Right ventricle myocardium inferior (tissue), 1 donor: ENCODE data around the gene NABP2. TPM values are rescaled to one million over a fixed set of nuclear protein-coding genes. Genes with fewer than 3 reads are reported as not detected.

Experiments used
- ATAC-seq: fragments of 200-7000 bp; cut with Tn5 transposase; one replicate; pipeline ENCODE4 v1.9.1; 2020; ENCODE audit warnings: mild to moderate bottlenecking, moderate library complexity
- DNase-seq: peaks from one replicate; pipeline ENCODE4 v3.0.0; 2021; ENCODE audit errors: missing footprints
- intact Hi-C: fragments of 100-400 bp; cut with DNase I; formaldehyde crosslinking; loops from one replicate; pipeline ENCODE4 v1.11.0; 2022
- total RNA-seq: library from RNA; stranded (reverse); fragmentation: NEBNext Ultra II Directional; extraction: Animal tissue kit (Norgen Biotek cat#: 25700); gene quantifications from one replicate; pipeline ENCODE4 v1.2.1, GENCODE V29; 2021
- donor health status: DM: no; HTN: yes; CAD: no; lungs with severe emphysema.

Gene NABP2
- total RNA-seq, 1 donor from 2014 or later = 22.2 TPM

DNA sequence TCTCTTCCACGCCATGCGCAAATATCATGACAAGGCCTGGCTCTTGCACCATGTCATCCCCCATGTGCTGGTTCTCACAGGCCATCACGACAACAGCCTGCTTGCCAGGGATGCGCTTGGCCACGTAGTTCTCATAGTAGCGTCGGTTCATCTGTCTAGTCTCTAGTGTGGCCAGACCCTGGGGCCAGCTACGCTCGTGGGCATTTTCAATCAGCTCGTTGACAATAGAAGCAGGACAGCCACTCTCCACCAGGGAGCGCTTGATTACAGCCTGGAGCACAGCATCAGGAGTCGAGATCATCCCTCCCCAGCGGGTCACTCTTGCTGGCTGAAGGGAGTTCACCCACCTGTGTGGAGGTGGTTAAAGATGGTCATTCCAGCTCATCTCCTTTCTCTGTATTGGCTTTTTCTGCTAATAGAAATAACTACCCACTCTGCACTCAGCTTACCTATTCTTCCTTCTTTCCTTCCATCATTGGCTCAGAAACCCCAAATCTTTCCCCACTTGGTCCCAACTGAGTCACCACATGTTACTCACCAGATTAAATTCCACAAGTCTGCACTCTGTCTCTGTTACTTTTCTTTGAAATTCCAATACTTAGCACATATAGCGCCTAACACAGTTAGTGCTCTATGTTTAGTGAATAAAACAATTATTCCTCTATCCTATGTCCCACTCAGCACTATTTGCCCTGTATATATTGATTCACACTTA lies 17.5 kb upstream of the NABP2 start:
- peak; percentile 56 for ATAC-seq
- intact Hi-C loops = no loop called here
- no peak for DNase-seq

DNA sequence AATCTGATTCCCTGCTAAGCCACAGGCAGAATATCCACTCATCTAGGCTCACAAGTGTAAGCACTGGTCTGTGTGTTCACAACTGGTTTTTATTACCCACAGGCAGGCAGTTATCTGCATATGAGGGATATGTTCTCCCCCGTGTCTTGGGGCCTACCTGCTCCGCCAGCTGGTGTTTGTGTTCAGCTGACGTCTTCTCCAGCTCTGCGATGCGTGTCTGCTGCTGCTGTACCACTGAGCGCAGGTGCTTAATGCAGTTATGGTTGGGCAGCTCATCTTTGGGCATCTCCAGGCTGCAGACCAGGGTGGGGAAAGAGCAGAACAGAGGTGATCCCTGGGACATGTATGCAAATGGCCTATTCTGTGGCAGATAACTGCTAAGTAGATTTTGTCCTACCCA lies 16.1 kb upstream of the NABP2 start:
- intact Hi-C loops = no loop called here

DNA sequence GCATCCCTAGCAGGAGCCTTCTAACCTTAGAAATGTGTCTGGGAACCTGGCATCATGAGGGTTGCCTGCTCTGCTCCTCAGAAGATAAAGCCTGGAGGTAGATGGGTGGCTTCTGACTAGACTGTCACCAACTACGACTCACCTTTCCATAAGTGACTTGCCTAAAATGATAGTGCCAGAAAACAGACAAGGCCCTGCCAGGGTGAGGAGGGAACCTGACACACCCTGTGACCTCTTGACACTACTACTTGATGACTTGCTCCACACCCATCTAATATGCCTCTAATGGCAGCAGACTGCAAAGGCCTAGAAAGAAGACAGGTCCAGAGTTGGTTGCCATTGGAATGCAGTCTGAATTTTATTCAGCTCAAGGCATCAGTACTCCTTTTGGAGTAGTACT lies 11.8 kb upstream of the NABP2 start:
- no peak for ATAC-seq
- no peak for DNase-seq

More for the DNA sequence above, 16.1 kb upstream of the NABP2 start:
- DNase-seq (no peak), ATAC-seq (no peak)

DNA sequence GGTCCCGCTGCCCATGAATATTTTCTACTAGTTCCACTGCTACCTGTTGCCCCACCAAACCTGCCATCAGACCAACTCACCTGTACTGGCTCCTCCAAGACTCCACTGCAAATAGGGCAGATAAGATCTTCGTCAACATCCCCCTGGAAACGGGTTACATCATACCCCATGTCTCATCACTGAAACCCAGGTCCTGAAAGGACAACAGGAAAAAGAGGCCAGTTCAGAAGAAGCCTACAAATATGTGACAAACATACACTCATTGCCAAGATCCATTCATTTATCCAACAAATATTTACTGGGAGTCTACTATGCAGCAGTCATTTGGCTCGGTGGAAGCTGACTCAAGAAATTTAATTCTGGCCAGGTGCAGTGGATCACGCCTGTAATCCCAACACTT lies 10.3 kb upstream of the NABP2 start:
- DNase-seq = no peak
- intact Hi-C loops = no loop called here
- ATAC-seq = no peak

More for the DNA sequence above, 11.8 kb upstream of the NABP2 start:
- intact Hi-C loops = no loop called here

DNA sequence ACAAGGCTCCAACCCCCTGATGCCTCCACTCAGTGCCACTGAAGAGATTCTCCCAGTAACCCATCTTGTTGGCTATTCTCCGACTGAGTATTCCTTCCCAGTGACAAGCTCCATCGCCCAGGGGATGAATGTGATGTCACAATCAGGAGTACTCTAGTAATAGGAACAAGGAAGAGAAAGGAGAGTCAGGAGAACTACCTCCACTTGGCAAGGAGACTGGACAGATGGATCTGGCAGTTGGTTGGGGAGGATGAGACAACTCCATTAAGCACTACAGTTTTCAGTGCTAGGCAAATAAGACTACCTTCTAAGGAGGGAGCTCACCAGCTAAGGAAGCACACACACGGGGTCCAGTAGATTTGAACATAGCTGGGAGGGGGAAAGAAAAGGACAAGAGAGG lies 7.7 kb upstream of the NABP2 start:
- intact Hi-C loops = no loop called here
- DNase-seq = no peak
- ATAC-seq = no peak

DNA sequence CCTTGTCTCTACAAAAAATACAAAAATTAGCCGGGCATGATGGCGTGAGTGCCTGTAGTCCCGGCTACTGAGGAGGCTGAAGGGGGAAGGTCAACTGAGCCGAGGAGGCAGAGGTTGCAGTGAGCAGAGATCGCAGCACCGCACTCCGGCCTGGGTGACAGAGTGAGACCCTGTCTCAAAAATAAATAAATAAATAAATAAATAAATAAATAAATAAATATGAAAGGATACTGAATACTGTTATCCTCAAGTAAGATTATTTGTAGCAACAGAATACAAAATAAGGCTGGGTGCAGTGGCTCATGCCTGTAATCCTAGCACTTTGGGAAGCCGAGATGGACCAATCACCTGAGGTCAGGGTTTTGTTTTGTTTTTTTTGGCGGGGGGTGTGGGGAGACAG lies 4.3 kb upstream of the NABP2 start:
- no peak for DNase-seq
- intact Hi-C loops = loop anchor here (5.0 kb wide), 1 partner anchor 37 kb away; the partner anchor contains the start of gene ANKRD52
- no peak for ATAC-seq

DNA sequence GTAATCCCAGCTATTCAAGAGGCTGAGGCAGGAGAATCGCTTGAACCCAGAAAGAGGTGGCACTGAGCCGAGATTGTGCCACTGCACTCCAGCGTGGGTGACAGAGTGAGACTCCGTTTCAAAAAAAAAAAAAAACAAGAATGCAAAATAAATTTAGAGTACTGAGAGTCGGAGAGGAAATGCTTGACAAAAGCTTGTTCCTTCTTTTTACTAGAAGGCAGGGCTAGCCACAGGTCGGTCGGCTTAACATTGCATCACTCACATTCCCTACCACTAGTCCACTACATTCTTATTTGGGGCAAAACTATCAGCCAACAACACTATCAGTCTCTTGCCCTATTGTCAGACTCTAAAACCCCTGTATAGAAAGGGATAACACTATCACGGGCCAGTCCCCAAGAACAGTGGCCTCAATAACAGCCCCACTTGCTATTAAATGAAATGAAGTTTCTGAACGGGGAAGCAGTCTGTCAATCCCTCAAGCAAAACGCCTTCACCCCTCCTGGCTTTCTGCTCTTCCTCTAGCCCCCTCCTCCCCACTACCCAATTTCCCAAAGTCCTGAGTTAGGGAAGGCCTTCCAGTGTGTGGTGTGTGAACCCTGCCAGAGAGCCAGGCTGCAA lies 3.4 kb upstream of the NABP2 start:
- ATAC-seq = no peak
- DNase-seq = no peak
- intact Hi-C loops = loop anchor here (5.0 kb wide), 1 partner anchor 37 kb away; the partner anchor contains the start of gene ANKRD52

DNA sequence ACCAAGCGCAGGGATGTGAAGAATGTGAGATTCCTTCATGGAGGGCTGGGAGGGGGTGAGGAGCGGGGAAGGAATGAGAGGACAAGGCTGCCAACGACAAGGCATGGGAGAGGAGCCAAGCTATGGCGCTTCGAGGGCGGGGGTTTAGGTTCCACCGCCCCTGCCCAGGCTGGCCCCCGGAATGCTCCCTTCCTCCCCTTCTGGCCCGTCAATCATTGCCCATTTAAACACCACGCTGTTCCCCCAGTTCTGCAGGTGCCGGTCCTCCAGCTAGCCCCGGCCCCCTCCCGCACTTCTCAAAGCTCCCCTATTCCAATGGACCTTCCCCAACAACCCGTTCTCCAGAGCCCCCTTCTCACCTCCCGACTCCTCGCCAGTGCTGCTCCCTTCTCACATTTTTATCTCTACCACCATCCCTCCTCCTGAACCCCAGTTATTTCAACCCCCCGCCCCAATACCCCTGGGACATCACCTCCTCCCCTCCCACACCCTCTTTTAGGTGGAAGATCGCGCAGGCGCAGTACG lies 2.8 kb upstream of the NABP2 start:
- peak; percentile 21 for ATAC-seq
- DNase-seq = no peak
- intact Hi-C loops = loop anchor here (5.0 kb wide), 1 partner anchor 36 kb away; the partner anchor contains the start of gene ANKRD52

DNA sequence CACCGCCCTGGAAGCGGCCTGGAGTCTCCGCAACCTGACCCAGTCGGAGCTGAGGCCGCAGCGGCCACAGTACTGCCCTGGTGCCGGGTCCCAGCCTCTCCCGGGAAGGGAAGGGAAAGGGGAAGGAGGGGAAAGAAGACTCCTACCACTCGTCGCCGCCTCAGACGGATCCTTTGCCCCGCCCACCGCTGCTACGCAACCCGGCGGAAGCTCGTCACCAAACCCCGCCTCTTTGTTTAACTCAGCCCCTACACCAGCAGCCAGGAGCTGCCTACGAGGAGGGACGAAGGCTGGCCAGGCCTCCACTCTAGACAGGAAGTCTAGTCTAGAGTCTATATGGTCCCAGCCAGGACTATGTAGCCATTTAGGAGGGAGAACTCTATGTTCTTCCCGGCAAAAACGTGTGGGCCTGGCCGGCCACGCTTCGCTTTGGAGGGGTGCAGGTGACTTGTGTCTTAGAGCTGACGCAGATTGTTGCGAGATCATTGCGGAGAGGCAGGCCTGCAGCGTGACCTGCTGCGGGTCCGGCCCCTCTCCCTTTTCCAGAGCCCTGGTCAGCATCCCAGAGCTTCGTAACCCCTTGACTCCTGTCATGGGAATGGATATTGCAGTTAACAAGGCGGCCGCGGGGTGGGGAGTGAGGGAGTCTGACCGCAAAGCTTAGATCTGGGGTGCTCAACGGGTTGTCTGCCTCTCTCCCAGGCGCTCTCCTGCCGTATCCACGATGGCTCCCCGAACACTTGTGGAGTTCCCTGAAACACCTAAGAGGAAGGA lies 2.2 kb upstream of the NABP2 start, which contains the start of gene RNF41:
RNF41 (minus strand) TSS at position 166 of the 774 bp plus-strand sequence. CDS start 7,875 bp downstream, outside the sequence.
- DNase-seq (peak; percentile 98), ATAC-seq (peak; percentile 92)
- intact Hi-C loops = loop anchor here (5.0 kb wide), 1 partner anchor 35 kb away; the partner anchor contains the start of gene ANKRD52

DNA sequence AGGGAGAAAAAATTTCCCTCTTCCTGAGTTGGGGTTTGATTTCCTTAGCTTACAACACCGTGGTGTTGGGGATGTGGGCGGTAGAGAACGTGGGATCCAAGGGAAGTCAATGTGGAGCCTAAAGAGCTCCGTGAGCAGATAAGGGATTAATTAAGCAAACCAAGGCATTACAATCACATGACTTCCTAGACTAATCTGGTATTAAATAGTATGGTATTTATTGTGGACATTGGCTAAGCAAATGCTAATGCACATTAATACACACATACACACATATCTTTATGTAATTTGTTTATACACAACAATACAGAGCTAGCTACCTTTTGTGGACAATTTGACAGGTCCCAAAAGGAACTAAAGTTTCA lies 1.6 kb upstream of the NABP2 start:
- intact Hi-C loops = loop anchor here (5.0 kb wide), 1 partner anchor 35 kb away; the partner anchor contains the start of gene ANKRD52
- no peak for ATAC-seq
- no peak for DNase-seq

DNA sequence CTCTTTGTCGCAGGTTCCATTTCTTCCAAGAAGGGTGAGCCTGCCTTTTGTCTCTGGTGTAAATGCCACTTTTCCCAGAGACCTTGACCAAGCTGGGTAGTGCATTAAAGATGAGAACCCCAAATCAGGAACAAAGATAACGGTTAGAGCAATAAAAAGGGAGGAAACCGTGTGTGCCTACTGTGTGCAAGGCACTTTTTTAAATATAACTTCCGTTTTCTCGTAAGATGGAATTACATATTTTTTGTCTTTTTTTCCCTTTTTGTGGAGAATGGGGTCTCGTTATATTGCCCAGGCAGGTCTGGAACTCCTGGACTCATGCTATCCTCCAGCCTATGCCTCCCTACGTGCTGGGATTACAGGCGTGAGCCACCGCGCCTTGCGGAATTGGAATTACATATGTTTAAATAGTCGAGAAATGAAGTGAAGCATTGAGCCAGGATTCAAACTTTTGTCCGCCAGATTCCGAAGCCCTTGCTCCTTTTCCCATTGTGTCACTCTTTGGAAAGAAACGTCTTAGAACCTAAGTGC lies 506 bp upstream of the NABP2 start:
- DNase-seq (no peak), ATAC-seq (no peak)
- intact Hi-C loops = loop anchor here (1.0 to 5.0 kb wide), 4 partner anchors 30 to 104 kb away; partner anchors contain the start of genes ANKRD52 and CS

DNA sequence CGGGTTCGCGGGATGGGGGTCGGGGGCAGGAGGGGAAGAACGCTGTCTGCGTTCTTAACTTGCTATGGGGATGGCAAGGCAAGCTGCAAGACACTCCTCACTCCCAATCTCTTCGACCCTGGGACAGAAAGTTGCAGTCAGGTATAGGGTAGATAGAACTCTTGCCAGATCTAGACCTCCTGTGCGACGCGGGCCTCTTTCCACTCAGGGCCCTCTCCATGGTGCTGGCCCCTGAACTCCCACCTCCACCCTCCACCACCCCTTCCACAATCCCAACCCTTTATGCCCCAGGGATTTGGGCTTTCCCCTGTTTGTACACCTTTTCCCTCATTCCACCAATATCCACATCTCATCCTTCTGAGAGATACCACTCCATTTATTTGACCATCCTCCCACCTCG lies 812 bp downstream of the NABP2 start:
- intact Hi-C loops = loop anchor here (1.0 to 5.0 kb wide), 4 partner anchors 32 to 106 kb away; partner anchors contain the start of genes ANKRD52 and CS
- DNase-seq = no peak
- no peak for ATAC-seq

DNA sequence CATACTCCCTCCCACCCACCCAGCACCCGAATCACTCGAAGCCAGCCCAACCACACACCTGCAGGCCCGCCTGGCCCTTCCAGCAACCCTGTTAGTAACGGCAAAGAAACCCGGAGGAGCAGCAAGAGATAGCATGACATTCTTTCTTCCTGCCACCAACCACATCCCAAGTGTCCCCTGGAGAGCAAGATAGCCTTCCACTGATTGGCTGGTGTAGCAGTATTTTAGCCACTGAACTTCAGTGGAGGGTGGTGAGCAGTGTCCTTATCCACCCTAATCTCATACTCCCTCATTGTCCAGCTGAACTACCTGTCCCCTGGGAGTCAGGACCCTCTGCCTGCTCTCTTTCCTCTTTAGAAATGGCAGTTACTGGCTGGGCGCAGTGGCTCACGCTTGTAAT lies 4.9 kb downstream of the NABP2 start:
- DNase-seq (peak; percentile 11), ATAC-seq (no peak)
- intact Hi-C loops = no loop called here

DNA sequence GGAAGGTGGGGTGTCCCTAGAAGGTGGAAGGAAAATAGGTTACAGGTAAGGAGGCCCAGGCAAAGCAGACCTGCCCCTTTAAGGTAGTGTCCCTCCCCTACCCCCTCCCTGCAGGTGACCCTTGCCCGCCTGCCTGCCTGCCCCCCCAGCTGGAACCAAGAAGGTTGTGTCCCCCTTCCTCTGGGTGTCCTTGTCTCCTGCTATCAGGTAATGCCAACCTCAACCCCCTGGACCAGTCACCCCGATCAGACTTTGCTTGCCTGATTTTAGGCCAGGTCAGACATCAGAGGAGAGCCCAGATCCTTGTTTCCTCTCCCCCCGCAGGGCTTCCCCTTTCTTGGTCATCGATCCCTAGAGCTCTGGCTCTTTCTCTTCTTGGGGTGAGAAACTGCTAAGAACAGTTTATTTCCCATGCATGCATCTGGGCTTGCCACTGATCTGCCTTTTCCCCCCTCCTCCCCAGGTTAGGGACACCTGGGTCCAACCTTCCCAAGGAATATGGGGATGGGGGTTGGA lies 5.8 kb downstream of the NABP2 start, which contains the start of gene SLC39A5:
SLC39A5 (plus strand) TSS at position 136 of the 516 bp plus-strand sequence. CDS start 1,224 bp downstream, outside the sequence.
- ATAC-seq (no peak), DNase-seq (peak; percentile 2)
- intact Hi-C loops = no loop called here

DNA sequence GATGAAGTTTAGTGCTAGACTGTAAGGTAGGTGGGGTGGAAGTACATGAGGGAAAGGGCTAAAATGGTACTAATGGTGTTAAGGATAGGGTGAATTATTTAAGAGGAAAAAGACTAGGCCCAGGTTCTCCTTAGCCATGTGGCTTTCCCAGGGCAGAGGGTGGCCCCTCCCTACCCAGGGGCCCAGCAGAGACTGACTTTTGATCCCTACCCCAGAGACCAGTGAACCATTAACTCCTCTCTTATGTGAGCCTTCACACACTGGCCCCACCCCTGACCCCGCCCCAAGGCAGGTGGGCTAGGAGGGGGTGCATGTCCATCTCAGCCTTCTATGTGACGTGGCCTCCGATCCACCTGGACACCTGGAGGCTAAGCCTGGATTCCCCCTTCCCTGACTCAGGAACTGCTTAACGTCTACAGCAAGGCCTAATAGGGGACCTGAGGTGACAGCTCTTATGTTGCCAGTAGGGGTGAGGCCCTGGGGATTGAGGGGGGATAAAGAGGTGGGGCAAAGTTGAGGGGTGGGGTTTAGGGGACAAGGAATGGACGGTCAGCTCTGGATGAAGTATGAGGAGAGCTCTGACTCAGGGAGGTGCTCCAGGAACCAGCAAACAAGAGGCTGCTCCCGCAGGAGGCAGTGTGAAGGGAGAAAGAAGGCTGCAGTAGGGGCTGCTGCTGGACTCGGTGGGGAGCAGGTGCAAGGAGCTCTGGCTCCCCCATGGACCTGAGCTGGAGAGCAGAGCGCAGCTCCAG lies 6.5 kb downstream of the NABP2 start:
- ATAC-seq (no peak), DNase-seq (peak; percentile 15)
- intact Hi-C loops = no loop called here

DNA sequence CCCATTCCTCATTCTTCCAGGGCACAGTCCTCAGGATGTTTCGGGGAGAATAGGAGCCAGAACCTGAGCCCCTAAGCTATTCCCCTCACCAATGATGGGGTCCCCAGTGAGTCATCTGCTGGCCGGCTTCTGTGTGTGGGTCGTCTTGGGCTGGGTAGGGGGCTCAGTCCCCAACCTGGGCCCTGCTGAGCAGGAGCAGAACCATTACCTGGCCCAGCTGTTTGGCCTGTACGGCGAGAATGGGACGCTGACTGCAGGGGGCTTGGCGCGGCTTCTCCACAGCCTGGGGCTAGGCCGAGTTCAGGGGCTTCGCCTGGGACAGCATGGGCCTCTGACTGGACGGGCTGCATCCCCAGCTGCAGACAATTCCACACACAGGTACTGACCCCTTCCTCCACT lies 7.0 kb downstream of the NABP2 start:
- no peak for ATAC-seq
- intact Hi-C loops = no loop called here
- peak; percentile 60 for DNase-seq

DNA sequence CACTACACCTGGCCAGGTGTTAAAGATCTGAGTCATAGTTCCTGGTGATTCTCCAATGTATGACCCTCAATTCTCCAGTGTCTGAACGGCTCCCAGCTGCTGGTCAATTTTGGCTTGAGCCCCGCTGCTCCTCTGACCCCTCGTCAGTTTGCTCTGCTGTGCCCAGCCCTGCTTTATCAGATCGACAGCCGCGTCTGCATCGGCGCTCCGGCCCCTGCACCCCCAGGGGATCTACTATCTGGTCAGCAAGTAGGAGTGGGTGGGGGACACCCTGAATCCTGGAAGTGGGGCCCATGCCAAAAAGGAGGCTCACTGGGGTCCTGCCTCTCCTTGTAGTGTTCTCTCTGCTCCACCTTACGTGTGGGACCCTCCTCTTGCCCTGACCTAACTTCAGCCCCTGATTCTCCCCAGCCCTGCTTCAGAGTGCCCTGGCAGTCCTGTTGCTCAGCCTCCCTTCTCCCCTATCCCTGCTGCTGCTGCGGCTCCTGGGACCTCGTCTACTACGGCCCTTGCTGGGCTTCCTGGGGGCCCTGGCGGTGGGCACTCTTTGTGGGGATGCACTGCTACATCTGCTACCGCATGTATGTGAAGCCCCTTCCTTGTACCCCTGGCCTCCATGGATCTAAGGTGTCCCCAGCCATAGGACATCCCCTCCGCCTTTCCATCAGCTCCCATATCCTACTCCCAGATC lies 10.7 kb downstream of the NABP2 start:
- intact Hi-C loops = no loop called here
- DNase-seq = peak; percentile 25
- ATAC-seq = no peak
